ENCODE results near the gene SGK1.
"Not testable (repeated sequence)": the region's sequence is repeated elsewhere in the genome, so short reads cannot be mapped to it uniquely, and the experiment has no call there.

SGK1 gene

DNA sequence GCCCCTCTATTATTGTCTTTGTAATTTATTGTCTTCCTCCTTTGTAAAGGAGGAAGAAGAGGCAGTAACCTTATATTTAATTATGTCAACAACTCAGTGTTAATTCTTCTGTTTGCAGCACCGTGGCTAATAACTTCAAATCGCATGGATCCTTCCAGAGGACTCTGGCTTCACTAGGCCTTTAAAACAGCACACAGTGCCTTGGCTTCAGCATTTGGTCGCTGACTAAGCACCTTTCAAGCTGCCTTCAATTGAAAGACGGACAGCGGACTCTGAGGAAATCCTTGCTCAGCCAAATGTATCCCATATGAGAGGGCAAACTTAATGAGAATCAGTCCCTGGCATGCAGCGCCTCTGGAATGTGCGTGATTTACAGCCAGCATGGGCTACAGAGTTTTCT lies 64.2 kb downstream of the SGK1 start:
- peak; percentile 82 for DNase-seq (ENCODE audit: low spot score)

DNA sequence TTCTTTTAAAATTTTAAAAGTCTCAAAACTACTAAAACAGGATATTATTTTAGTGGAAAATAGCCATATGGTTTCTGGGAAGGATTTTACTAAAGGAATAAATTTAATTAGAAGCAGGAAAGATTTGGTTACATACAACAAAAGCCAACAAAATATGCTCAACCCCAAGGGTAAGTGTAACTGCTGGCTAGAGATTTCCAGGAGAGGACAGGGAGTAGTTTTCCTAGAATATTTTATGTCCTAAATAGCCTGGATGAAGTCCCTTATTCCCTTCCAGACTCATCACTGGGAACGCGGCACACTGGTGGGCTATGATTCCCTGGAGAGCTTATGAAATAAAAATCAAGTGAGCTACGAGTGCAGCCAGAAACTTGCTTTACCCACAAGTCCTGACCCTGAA lies 66.6 kb downstream of the SGK1 start:
- DNase-seq (ENCODE audit: low spot score) = no peak

DNA sequence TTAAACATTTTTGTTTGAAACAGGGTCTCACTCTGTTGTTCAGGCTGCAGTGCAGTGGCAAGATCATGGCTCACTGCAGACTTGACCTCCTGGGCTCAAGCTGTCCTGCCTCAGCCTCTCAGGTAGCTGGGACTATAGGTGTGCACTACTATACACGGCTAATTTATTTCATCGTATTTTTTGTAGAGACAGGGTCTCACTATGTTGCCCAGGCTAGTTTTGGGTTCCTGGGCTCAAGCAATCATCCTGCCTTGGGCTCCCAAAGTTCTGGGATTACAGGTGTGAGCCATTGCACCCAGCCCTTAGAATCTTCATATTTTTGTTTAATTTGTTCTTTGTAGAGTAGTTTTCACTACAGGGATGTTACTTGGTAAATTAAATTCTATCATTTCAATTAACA lies 67.1 kb downstream of the SGK1 start:
- DNase-seq (ENCODE audit: low spot score) = no peak

DNA sequence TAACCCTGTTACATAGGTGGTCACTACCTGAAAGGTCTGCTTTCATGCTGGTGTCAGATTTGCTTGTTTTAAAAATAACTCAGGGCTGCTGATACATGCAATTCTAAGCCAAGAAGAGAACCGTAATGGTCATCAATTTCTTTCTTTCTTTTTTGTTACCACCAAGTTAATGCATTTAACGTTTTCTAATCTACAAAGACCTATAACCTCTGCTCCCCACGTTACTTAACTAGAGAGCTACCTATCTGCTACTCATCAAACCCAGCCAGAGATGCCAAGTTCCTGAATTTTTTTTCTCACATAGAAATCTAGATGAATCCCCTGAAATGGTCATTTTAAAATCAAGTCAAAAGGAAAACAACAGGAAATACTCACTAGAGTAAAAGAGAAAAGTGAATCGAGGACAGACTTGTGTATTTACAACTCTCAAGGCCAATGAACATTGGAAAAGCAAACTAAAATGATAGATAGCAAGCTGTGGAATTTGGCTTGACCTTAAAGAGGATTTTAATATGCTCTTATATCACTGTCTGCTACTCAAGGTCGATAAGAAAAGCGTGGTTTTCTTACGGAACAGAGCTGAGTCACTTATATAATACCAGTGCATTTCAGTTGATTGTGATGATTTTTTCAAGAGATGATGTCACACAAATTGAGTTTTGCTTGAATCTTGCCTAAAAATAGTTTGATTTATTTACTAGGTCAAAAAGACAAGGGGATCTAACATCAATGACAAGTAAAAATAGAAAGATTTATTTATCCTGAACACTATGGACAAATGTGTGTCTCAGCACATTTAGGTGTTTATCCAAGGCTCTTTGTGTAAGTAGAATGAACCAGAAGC lies 67.9 kb downstream of the SGK1 start:
- DNase-seq (ENCODE audit: low spot score) = peak; percentile 47

DNA sequence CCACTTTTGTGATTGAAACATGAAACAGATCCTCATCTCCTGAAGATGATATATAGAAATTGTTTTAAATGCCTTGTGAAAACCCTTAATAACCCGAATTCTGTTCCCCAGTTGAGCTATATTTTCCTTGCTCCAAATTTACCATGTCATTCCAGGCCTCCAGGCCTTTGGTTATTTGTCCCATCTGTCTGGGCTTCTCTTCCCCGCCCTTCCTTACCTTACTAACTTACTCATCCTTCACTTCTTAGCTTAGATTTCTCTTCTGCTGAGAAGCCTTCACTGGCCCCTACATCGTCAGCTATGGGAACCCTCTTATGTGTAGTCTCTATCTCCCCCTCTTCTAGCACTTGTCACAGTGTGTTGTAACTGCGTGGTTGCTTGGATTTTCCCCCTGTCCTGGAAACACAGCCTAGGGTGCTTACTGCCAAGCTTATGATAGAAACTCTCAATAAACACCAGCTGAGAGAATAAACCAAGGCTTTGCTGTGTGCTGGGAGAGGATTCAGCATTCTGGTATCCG lies 68.6 kb downstream of the SGK1 start:
- DNase-seq (ENCODE audit: low spot score) = peak; percentile 53

DNA sequence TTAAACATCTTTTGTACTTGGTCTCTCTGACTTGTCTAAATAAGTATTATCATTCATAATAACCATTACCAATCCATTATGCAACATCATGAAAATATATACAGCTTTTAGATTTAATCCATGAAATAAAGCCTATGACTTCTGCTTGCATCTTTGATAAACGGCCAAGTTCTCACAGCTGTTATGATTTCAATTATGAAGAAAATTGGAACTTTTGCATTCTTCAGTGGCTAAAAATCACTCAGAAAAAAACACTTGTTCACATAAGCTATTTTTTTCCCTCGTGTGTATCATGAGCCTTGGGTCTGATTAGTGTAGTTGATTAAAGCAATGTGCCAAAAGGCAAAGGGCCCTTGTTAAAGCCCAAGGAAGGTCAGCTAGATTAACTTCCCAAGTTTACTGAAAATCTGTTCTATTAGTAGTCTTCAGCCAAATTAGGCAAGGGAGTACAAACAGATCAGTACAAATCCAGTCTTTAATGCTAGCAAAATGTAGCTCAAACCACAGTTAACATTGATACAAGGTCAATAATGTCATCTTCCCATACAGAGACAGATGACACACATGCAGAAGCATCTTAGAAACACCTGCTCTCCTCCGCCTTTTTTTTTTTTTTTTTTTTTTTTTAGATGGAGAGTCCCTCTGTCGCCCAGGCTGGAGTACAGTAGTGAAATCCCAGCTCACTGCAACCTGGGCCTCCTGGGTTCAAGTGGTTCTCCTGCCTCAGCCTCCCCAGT lies 69.9 kb downstream of the SGK1 start:
- no peak for DNase-seq (ENCODE audit: low spot score)

DNA sequence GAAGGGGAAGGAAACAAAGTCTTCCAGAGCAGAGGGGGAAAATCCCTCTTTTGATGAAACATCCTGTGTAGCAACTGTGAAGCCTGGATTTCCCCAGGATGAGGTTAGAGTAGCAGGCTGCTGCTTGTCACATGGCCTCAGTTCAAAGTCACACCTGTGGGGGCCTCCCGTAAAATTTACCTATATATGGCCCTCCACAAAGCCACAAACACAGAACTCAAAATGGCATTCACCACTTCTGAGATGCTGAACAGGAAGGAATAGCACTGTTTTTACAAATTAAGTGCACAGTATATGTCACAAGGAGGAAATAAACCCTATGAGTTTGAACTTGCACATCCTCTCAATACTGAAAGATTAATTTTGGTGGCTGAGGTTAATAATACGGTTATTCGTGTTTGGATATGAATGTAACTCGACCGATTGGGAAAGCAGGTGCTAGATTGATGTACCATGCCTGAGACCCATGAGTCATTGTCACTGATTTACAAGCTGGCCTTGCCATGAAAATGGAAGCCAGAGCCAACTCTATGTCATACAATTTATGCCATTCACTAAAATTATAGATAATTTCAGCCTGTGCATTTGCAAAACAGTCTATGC lies 70.6 kb downstream of the SGK1 start:
- DNase-seq (ENCODE audit: low spot score) = no peak

DNA sequence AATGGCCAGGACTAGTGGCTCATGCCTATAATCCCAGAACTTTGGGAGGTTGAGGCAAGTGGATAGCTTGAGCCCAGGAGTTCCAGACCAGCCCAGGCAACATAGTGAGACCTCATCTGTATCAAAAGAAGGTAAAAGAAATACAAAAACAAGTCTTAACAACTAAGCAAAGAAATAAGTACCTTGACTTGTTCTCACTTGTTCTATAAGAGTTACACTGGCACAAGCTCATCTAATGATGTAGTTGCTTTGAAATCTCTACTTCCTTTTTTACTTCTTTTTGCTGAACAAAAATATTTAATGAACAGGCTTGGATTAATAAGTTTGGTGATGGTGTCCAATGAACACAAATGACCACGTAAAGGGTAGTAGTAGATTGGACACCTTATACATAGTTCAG lies 72.2 kb downstream of the SGK1 start:
- no peak for DNase-seq (ENCODE audit: low spot score)

DNA sequence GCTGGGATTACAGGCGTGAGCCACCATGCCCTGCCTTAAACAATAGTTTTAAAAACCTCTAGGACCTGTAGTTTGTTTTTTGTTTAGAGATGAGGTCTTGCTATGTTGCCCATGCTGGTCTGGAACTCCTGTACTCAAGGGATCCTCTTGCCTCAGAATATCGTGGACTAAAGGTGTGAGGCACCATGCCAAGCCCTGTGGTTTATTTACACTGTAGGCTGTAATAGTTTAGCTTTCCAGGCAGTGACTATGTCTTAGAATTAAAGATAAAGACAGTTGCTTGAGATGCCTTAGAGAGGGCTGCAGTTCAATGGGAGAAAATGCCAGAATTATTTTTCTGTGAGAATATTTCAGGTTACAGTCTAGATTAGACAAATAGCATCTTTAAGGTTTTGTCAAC lies 72.9 kb downstream of the SGK1 start:
- DNase-seq (ENCODE audit: low spot score) = no peak

DNA sequence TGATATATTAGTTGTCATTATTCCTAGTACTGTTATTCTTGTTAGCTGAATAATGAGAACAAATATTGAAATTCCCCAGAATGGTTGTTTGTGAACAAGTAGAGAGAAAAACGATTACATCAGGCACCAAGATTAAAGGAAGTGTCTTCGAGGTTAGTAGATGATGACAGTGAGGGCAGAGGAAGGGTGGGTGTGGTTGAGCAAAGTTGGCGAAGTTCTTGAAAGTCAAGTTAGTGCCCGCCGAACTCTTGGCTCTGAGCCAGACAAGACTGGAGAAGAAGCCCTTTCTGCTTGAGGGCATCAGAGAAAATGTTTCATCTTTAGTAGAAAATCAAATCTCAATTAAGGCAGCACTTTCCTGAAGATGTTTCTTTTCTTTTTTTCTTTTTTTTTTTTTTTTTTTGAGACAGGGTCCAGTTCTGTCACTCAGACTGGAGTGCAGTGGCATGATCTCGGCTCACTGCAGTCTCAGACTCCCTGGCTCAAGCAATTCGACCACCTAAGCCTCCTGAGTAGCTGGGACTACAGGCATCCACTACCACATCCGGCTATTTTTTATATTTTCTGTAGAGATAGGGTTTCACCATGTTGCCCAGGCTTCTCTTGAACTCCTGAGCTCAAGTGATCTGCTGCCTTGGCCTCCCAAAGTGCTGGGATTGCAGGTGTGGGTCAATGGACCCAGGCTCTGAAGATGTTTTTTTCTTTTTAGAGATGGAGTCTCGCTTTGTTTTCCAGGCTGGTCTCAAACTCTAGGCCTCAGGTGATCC lies 77.1 kb downstream of the SGK1 start:
- DNase-seq (ENCODE audit: low spot score) = peak; percentile 63

DNA sequence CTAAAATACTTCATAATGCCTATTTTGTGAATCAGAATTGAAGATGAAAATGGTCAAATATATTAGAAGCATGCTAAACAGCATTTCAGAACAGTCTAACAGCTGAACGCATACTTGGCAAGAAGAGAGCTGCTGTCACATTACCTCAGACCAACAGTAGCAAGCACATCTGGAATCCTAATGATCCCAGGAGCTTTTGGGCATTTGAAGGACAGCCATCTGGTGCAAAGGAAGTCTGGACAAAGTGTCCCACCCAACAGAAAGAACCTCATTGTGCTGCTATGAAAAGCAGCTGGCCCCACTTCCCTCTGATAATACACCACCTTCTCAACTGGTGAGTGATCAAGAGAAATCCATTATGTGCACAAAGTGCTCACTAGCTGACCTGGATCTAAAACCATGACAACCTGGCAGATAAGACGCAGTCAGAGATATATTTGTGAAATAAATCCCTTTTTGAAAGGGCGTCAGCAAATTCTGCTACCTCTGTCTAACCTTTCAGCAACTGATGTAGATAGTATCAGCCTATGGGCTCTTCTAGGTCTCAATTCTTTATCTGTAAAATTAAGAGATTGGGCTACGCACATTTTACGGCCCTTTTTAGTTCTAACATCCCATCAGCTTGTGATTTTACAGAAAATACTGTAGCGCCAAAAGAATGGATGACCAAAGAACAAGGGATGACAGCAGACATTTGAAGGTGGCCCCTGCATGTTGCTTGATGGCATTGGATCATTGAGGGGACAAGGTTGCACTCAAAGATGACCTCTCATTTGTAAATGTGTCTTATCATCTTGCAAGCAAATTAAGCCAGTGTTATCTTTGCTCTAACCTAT lies 78.7 kb downstream of the SGK1 start:
- DNase-seq (ENCODE audit: low spot score) = peak; percentile 61

DNA sequence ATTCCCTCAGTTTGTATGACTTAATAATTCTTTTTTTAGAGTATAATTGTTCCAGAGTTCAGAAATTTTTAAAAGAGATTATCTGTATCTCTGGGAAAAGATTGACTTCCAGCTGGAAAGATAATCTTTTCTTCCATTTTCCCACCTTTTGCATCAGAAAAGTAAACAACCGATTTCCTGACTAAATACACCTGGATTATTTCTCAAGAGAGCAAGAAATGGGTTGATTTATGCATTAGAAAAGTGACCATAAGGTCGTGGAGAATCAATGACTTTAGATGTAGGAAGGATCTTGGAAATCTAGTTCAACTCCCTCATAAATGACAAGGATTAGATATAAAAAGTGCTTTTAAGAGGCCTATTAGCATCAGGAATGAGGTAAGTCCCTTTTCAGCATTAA lies 79.9 kb downstream of the SGK1 start:
- DNase-seq (ENCODE audit: low spot score) = no peak

DNA sequence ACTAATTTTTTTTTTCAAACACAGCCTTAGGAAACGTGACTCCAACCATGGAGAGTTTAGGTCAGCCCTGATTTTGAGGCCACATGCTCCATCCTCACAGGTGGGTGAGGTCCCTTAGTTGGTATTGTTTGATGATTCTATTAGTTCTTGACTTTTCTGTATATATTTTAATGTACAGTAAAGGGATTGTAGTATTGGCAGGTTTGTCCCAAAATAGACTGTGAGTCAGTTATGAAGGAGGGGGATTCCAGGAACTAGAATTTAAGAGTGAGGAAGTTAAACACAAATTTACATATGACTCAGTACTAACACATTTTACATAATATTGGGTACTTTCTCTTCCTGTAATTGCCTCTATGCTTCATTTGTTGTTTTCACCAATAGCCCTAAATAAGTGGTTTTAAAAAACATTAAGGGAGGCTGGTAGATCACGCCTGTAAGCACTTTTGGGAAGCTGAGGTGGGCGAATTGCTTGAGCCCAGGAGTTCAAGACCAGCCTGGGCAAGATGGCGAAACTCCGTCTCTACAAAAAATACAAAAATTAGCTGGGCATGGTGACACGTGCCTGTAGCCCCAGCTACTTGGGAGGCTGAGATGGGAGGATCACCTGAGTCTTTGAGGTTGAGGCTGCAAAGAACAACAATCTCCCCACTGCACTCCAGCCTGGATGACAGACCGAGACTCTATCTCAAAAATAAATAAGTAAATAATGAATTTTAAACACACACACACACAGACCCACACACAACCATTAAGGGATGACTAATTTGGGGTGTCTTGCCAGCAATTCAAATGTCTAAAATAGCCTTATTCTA lies 81.8 kb downstream of the SGK1 start:
- DNase-seq (ENCODE audit: low spot score) = no peak

DNA sequence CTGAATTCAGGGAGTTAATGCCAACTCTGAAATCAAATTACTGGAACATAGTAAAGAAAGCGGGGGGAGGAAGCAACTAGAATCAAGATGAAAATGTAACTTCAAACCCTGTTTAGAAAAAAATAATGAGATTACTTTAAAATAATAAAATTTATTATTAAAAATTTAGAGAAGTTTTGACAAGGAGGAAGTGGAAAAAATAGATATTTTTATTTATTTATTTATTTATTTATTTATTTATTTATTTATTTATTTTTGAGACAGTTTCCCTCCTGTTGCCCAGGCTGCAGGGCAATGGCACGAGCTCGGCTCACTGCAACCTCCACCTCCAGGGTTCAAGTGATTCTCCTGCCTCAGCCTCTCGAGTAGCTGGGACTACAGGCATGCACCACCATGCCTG lies 82.6 kb downstream of the SGK1 start:
- DNase-seq (ENCODE audit: low spot score) = not testable (repeated sequence)

DNA sequence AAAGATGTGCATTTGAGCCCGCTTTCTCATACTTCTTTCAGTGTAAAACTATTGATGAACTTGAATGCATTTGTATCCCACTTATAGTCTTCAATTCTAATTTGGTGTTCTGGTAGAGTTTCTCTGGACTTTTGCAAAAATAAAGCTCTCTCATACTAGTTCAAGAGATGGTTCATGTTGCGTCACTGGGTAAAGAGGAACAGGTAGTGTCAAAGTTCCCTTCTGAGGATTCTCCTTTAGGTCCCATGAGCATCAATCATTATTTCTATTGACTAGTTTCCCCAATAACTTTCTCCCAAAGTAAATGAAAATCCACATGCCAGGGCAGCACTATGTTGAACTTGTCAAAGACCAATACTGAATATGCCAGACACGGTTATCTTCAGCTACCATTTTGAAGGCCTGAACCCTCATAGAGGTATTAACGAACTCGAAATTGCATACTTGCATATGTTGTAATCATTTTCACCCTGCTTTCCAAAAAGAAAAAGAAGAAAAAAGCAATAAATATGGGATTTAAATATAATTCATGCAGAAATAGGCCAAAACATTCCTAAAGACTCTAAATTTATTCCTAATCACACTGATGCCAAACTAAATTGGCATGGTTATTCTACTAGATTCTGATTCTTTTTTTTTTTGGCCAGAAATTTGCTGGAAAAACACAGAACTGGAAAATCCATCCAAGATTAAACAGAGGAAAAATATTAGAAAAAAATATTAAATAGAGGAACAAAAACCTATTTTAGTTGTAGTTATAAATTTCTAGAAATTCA lies 84.5 kb downstream of the SGK1 start:
- DNase-seq (ENCODE audit: low spot score) = no peak

DNA sequence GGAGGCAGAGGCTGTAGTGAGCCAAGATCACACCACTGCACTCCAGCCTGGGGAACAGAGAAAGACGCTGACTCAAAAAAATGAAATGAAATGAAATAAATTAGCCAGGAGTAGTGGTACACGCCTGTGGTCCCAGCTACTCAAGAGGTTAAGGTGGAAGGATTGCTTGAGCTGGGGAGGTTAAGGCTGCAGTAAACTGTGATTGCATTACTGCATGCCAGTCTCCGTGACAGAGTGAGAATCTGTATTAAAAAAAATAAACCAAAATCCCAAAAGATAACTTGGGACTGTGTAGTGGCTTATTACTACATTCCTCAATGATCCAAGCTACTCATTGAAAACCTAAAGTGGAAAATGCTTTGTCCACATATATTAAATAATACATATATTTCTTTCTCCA lies 87.0 kb downstream of the SGK1 start:
- no peak for DNase-seq (ENCODE audit: low spot score)

DNA sequence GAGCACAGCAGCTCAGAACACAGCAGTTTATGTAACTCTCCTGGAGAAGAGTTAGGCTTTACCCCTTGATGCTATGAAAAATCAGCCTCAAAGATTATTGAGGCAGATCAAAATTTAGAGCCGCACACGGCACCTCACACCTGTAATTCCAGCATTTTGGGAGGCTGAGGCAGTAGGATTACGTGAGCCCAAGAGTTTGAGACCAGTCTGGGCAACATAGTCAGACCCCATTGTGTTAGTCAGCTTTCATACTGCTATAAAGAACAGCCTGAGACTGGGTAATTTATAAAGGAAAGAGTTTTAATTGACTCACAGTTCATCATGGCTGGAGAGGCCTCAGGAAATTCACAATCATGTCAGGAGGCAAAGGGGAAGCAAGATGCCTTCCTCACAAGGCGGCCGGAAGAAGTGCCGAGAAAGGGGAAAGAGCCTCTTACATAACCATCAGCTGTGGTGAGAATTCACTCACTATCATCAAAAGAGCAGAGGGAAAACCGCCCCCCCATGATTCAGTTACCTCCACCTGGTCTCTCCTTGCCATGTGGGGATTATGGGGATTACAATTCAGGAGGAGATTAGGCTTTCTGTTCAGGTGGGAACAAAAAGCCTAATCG lies 87.7 kb downstream of the SGK1 start:
- peak; percentile 76 for DNase-seq (ENCODE audit: low spot score)

DNA sequence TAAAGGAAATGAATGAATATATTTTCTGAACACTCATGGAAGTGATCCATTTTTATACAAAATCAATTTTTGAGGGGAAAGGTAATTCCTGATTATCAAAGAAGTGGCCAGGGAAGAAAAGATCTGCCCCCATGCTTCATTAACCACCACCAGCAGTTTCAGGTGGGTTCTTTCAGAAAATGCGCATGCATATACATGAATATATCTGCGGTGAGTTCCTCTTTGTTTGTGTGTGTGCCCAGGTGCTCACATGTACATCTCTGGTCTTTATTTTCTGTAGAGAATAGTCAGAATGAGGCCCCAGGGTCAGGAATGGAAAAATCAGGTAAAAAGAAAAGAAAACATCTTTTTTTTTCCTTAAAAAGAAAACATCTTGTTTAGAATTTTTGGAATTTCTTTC lies 88.4 kb downstream of the SGK1 start:
- DNase-seq (ENCODE audit: low spot score) = no peak

DNA sequence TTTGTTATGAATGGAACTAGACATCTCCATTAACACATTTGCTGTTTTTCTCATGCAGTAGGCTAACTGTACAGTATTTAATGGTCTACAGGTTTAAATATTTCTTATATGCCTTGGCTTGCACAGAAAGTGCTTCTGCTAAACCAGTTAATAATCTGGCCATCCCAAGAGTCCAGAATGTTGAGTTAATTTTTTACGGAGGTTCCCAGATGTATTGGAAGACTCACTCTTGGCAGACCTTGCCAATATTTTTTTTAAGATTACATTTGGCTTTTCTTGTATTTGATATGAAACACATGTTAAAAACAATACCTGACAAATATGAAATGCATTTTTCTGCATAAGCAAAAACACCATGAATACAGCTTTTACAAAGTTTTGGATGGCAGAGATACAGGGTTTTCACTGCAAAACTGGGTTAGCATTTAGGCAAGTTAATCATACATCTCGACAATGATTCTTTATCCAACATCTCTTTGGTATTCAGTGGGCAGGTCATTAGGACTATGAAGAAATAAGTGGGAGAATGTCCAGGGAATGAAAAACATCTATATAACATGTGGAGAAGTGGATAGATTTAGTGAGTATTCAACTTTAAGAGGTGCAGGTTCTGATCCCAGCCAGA lies 94.0 kb downstream of the SGK1 start:
- DNase-seq (ENCODE audit: low spot score) = no peak
